ENCODE data around the gene BORCS6.
"Not testable (repeated sequence)": the region's sequence is repeated elsewhere in the genome, so short reads cannot be mapped to it uniquely, and the experiment has no call there.

The BORCS6 gene

DNA sequence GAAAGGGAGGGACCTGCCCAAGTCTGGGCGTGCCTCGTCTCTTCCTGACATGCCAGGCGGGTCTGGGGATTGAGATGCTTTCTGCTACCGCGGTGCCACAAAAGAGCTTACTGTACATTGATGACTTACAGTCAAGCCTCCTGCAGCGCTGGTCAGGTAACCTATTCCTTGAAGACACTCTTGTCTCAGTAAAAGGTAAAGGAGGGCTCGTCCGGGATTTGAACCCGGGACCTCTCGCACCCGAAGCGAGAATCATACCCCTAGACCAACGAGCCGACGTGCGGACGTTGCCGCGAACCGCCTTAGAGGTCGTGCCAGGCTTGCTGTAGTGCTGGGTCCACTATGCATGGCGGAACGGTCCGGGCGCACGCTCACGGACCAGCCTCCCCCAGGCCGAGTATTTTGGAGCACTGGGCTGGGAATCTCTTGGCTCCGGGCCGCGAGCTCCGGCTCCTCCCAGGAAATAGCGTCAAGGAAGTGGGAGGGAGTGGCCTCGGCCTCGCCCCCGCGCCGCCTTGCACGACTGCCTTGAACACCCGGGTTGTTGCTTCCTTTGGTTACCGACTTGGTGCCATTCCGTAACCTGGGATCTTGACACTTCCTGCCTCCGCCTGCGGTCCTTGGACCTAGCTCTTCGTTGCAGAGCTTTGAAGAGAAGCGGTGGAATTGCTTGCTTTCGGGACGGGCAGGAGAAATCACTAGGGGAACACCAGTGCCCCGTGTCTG is 32.8 kb upstream of the BORCS6 start:
- TF ChIP-seq POLR2A (IDR thresholded peaks at IDR 0.05; ENCODE audit: low read length) (peak; percentile 74), GATA1 (IDR thresholded peaks at IDR 0.05; ENCODE audit: low read depth, low read length) (no peak)

DNA sequence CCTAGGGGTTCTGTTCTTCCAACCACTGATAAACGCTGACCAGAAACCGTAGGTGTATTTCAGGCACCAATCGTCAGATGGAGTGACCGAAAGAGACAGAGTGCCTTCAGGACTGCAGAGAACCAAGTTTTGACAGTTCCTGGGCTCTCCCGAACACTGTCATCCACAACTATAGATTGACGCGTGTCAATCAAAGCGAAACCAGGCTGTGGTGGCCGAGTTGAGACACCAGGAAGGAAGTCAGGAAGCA is 32.3 kb upstream of the BORCS6 start:
- no peak for DNase-seq
- TF ChIP-seq GATA1 (IDR thresholded peaks at IDR 0.05; ENCODE audit: low read depth, low read length), result no peak
- no peak for TF ChIP-seq POLR2A (IDR thresholded peaks at IDR 0.05; ENCODE audit: low read length)

More for the DNA sequence above, 32.8 kb upstream of the BORCS6 start:
- DNase-seq, result peak; percentile 90 to 95

DNA sequence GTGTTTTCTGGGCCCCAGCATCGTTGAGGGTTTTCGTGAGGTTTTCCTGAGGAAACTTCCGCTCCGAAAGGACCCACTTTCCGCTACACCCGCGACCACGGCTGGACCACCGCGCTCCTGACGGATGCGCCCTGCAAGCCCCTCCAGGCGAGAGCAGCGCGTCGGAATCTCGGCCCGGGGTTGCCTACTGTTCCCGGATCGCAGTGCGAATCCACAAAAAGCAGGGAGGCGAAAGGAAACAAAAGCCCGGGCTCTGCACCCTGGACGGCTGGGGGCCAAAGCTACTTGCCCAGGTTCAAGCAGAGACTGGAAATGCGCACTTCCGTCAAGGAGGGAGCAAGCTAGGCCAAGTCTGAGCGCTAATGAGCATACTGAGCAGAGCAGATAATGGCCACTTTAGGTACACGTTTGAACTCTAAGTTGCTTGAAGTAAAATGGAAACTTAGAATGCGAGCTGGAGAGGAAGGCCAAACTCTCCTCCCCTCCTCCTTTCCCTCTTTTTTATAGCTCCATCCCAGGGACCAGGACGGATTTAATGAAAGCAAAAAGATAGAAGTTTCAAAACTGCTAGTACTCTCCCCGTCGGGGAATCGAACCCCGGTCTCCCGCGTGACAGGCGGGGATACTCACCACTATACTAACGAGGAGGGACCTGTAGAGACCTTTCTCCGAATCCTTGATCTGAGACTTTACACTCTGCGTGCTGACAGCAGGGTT is 31.8 kb upstream of the BORCS6 start:
- peak; percentile 92 to 95 for DNase-seq
- TF ChIP-seq GATA1 (IDR thresholded peaks at IDR 0.05; ENCODE audit: low read depth, low read length) (no peak), POLR2A (IDR thresholded peaks at IDR 0.05; ENCODE audit: low read length) (no peak)

DNA sequence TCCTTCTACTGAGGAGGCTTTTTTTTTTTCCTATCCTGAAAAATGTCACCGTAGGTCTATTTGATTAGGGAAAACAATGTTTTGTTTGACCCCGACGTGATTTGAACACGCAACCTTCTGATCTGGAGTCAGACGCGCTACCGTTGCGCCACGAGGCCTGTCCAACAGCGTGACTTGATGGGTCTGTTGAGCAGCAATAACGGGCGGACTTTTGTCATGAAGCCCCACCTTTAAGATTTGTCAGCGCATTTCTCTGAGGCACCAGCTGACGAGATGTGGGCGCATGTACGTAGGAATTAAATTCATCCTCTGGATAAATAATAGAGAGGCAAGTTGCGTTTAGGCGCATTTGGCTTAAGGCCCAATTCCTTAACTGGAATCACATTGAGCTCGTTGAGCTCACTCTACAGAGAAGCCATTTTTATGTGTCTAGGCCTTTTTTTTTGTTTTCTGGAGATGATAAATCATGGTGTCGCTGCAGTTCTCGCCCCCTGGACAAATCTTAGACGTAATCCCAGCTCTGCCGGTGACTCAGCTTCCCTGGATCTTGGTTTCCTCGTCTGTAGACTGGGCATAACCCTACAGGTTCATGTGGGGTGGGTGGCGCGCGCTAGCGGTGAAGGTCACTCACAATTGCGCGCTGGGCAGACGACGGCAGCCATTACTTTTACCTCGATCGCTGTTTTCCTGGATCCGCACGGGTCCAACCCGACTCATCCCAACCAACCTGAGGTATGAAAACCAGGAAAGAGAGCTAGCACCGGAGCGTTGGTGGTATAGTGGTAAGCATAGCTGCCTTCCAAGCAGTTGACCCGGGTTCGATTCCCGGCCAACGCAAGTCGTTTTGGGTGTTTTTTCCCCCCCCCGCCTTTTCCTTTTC is 31.0 kb upstream of the BORCS6 start:
- no peak for TF ChIP-seq GATA1 (IDR thresholded peaks at IDR 0.05; ENCODE audit: low read depth, low read length)
- peak; percentile 48 for TF ChIP-seq POLR2A (IDR thresholded peaks at IDR 0.05; ENCODE audit: low read length)
- peak; percentile 91 to 94 for DNase-seq

DNA sequence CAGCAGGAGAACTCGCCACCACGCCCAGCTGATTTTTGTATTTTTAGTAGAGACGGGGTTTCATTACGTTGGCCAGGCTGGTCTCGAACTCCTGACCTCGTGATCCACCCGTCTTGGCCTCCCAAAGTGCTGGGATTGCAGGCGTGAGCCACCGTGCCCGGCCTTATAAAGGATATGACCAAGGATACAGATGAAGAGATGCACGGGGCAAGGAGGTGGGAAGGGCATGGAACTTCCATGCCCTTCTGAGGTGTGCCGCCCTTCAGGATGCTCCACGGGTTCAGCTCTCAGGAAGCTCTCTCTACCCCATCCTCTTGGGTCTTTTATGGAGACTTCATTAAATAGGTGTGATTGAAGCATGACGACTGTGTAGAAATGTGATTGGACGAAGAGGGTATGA is 24.0 kb upstream of the BORCS6 start:
- not testable (repeated sequence) for DNase-seq

DNA sequence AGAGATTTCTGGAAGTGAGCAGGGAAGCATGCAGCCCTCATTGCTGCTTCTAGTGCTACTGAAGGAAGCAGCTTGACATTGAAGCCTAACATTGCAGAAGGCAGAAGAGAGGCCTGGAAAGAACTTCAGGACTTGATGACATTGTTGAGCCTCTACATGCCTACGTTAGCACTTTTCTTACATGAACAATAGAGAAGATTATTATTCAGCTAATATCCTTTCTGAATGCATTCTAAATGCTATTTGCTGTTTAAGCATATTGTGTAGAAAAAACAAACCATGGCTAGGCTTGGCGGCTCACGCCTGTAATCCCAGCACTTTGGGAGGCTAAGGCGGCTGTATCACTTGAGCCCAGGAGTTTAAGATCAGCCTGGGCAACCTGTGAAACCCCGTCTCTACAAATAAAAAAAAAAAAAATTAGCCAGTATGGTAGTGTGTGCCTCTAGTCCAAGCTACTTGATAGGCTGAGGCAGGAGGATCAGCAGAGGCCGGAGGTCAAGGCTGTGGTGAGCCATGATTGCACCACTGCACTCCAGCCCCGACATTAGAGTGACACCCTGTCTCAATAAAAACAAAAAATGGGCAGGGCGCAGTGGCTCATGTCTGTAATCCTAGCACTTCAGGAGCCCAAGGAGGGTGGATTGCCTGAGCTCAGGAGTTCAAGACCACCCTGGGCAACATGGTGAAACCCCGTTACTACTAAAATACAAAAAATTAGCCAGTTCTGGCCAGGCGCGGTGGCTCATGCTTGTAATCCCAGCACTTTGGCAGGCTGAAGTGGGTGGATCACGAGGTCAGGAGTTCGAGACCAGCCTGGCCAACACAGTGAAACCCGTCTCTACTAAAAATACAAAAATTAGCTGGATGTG is 22.6 kb upstream of the BORCS6 start:
- TF ChIP-seq GATA1 (IDR thresholded peaks at IDR 0.05; ENCODE audit: low read depth, low read length), result no peak
- no peak for TF ChIP-seq POLR2A (IDR thresholded peaks at IDR 0.05; ENCODE audit: low read length)
- no peak for DNase-seq

DNA sequence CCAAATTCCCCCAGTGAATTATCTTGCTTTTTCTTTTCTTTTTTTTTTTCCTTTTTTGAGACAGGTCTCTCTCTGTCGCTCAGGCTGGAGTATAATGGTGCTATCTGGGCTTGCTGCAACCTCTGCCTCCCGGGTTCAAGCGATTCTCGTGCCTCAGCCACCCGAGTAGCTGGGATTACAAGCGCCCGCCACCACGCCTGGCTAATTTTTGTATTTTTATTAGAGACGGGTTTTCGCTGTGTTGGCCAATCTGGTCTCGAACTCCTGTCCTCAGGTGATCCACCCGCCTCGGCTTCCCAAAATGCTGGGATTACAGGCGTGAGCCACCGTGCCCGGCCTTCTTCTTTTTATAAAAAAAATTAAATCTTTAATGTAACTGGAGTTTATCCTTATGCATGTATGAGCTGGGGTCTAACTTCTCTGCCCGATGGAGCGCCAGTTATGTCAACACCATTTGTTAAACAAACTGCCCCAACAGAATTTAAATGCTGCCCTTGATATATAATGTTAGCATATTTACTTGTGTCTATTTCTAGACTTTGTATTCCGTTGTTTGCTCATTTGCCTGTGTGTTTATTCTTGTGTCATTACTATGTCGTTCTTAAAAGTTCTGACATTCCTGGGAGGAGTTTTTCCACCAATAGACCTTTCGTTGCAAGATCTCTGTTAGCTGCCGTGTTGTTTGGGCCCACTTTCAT is 20.9 kb upstream of the BORCS6 start:
- DNase-seq, result no peak
- TF ChIP-seq GATA1 (IDR thresholded peaks at IDR 0.05; ENCODE audit: low read depth, low read length), result no peak
- TF ChIP-seq POLR2A (IDR thresholded peaks at IDR 0.05; ENCODE audit: low read length), result no peak

DNA sequence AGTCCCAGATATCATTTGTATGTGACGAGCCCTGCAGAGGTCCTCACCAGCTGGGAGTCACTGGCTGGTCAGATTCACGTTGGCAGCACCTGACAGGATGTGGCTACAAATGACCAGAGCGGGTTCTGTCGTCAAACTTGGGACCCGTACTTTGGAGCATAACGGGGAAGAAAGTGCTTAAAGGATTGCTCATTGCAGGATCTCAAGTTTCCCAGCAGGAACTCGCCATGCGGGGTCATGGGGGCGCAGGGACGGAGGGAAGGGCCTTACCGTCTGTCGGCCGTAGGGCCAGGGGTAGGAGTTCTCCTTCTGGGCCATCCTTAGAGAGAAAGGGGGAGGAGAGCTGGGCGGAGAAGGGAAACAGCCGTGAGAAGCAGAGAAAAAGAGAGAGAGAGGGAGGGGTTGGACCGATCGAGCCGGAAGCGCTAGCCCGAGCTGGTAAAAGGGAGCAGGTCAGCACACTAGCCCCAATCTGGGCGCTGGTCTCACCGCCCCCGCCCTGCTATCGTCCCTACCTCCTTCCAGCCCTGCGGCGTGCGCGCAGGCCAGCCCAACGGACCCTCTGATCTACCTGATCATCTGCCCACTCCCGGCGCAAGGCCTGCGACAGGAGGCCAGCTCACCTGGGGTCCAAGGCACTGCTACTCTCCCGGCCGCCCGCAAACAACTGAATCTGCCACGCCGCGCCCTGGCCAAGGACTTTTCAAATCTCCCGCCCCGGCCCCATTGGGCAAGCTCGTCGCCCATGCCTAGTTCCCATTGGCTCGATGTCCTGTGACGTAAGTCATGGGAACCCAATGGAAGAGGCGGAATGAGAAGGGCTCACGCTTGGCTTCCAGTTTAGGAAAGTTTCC is 20.2 kb upstream of the BORCS6 start, which contains the start of gene AURKB:
Gene AURKB, minus strand, starts transcription at position 669 of the 854 bp plus-strand sequence. Its CDS starts 351 bp downstream, at position 318.
- DNase-seq, result peak; percentile 95 to 97

DNA sequence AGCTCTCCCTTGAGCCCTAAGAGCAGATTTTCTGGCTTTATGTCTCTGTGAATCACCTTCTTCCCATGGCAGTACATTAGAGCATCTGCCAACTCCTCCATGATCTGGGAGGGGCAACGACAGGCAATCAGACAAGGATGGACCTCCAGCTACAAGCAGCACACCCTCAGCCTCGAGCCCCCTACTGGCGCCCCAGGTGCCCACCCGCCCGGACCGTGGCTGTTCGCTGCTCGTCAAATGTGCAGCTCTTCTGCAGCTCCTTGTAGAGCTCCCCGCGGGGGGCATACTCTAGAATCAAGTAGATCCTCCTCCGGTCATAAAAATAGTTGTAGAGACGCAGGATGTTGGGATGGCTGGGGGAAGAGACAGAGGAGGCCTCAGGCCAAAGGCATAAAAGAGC is 16.6 kb upstream of the BORCS6 start:
- TF ChIP-seq POLR2A (IDR thresholded peaks at IDR 0.05; ENCODE audit: low read length), result no peak
- no peak for TF ChIP-seq GATA1 (IDR thresholded peaks at IDR 0.05; ENCODE audit: low read depth, low read length)
- DNase-seq, result no peak

More for the DNA sequence above, 20.2 kb upstream of the BORCS6 start, which contains the start of gene AURKB:
- peak; percentile 95 for TF ChIP-seq POLR2A (IDR thresholded peaks at IDR 0.05; ENCODE audit: low read length)
- no peak for TF ChIP-seq GATA1 (IDR thresholded peaks at IDR 0.05; ENCODE audit: low read depth, low read length)

DNA sequence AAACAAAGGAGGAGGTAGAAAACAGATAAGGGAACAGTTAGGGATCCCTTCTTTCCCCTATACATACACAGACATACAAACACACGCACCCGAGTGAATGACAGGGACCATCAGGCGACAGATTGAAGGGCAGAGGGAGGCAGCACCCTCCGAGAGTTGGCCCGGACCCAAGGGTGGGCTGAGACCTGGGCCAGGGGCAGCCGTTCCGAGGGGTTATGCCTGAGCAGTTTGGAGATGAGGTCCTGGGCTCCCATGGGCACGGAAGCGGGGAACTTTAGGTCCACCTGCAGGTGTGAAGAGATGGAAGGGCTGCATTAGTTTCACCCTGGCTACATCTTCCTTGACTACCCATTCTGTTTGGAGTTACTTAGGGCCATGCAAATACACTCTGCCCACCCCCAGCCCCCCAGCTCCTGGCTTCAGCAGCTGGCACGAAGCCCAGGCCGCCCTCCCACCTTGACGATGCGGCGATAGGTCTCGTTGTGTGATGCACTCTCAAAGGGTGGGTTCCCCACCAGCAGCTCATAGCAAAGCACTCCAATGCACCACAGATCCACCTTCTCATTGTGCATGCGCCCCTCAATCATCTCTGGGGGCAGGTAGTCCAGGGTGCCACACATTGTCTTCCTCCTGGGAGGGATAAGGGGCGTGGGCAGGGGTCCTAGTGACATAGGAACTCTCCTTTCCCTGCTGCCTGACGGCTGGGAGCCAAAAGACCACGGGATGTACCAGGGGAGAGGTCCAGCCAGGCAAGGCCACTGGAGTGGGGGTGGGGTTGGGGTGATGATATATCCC is 15.0 kb upstream of the BORCS6 start:
- TF ChIP-seq GATA1 (IDR thresholded peaks at IDR 0.05; ENCODE audit: low read depth, low read length), result no peak
- TF ChIP-seq POLR2A (IDR thresholded peaks at IDR 0.05; ENCODE audit: low read length), result peak; percentile 38
- no peak for DNase-seq

DNA sequence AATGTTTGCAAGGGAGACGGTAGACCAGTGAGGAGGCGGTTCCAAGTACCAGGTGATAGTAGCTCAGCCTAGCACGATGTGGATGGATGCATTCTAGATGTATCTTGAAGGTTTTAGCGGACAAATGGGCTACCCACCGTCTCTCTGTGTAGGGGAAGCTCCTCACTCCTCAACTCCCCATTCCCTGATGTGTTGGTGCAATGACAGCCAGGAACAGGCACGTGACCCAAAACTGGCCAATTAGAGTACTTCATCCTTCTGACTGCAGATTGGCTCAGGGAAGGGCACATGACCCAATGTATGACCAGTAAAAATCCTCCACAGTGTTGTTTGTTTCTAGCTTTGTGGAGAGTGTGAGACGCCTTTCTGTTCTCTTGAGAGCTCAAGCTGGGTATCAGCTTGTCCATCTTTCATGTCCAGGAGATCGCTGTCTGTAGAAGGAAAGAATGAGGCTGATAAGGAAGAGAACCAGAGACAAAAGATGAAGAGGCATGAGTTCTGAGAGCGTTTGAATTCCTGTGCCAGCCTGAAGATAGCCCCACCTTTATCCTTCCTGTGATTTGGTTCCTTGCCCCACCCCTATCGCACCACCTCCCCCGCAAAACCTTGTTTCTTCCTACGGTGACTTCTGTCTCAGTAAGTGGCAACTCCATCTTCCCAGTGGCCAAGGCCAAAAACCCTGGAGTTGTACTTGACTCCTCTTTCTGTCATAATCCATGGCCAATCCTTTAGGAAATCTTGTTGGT is 2.3 kb upstream of the BORCS6 start:
- DNase-seq, result peak; percentile 82 to 86
- no peak for TF ChIP-seq GATA1 (IDR thresholded peaks at IDR 0.05; ENCODE audit: low read depth, low read length)
- peak; percentile 82 for TF ChIP-seq POLR2A (IDR thresholded peaks at IDR 0.05; ENCODE audit: low read length)

Measured in erythroblast (primary cell).